Ascending aorta (tissue), 2 donors: Measurements from ENCODE around the gene FOXI2. TPM values are rescaled to one million over a fixed set of nuclear protein-coding genes. Genes with fewer than 3 reads are reported as not detected.

Experiments
- DNase-seq, 2 donors: peaks; one replicate each; pipeline ENCODE4 v3.0.0-alpha.2; 2019; ENCODE audit warnings: low spot score in 2 of 2
- H3K27ac ChIP-seq, 2 donors: fragments of 200-600 bp; sonication (generic); one replicate each; pipeline ENCODE4 v1.5.1; 2016 to 2017; ENCODE audit warnings: mild to moderate bottlenecking in 1 of 2
- H3K27me3 ChIP-seq: fragments of 200-600 bp; sonication (generic); one replicate; pipeline ENCODE4 v1.5.1; 2017
- H3K36me3 ChIP-seq, 2 donors: fragments of 200-600 bp; sonication (generic); one replicate each; pipeline ENCODE4 v1.5.1; 2016
- H3K4me1 ChIP-seq, 2 donors: fragments of 200-600 bp; sonication (generic); one replicate each; pipeline ENCODE4 v1.5.1; 2016 to 2017; ENCODE audit warnings: mild to moderate bottlenecking in 1 of 2
- H3K4me3 ChIP-seq, 2 donors: fragments of 200-600 bp; sonication (generic); one replicate each; pipeline ENCODE4 v1.5.1; 2016 to 2017; ENCODE audit warnings: mild to moderate bottlenecking in 1 of 2
- H3K9me3 ChIP-seq, 2 donors: fragments of 200-600 bp; sonication (generic); one replicate each; pipeline ENCODE4 v1.5.1; 2016
- CTCF ChIP-seq, 3 experiments: fragments of 200-600 bp in 2 of 3; fragments of 450-650 bp in 1 of 3; sonication (generic) in 2 of 3; IDR thresholded peaks; one replicate each; pipeline ENCODE4 v1.5.1; 2016 to 2019; ENCODE audit warnings: antibody characterized with exemption in 3 of 3, mild to moderate bottlenecking in 1 of 3, moderate library complexity in 1 of 3
- intact Hi-C: fragments of 100-400 bp; cut with DNase I; formaldehyde crosslinking; loops from one replicate; pipeline ENCODE4 v1.15.1; 2023
- total RNA-seq: library from RNA; depleted of rRNA; stranded (reverse); fragments of >200 nt; gene quantifications from one replicate; pipeline ENCODE4 v1.1.0, GENCODE V29; 2016

FOXI2 gene
- total RNA-seq, 1 donor from 2014 or later: not detected

- Histone ChIP-seq H3K4me1 (no peaks in the 10 kb centered on the region), H3K27ac (no peak overlapping the region), H3K27me3 (no peaks in the 10 kb centered on the region), H3K4me3 (no peak overlapping the region), H3K9me3 (no peaks in the 10 kb centered on the region), H3K36me3 (no peaks in the 10 kb centered on the region)
- no peak for DNase-seq
- no peak for TF ChIP-seq CTCF (IDR thresholded peaks at IDR 0.05)
- intact Hi-C loops: no loop called here
These were observed 8.0 kb downstream of the FOXI2 start for GRCh38 chr10:127744956-127745355.

- Histone ChIP-seq H3K4me3 (no peak overlapping the region), H3K27me3 (no peaks in the 10 kb centered on the region), H3K36me3 (no peaks in the 10 kb centered on the region), H3K9me3 (no peaks in the 10 kb centered on the region), H3K27ac (no peak overlapping the region), H3K4me1 (no peaks in the 10 kb centered on the region)
- no peak for TF ChIP-seq CTCF (IDR thresholded peaks at IDR 0.05)
- intact Hi-C loops: no loop called here
- no peak for DNase-seq
These were observed 8.9 kb downstream of the FOXI2 start for GRCh38 chr10:127745861-127746260.

GRCh38 chr10:127755753-127756152 is 18.8 kb downstream of the FOXI2 start:
- DNase-seq: no peak
- intact Hi-C loops: no loop called here
- H3K36me3 ChIP-seq: no peaks in the 10 kb centered on the region
- H3K27ac ChIP-seq: no peak overlapping the region
- H3K4me1 ChIP-seq: no peaks in the 10 kb centered on the region
- no peak overlapping the region for H3K4me3 ChIP-seq
- no peak for TF ChIP-seq CTCF (IDR thresholded peaks at IDR 0.05)
- H3K9me3 ChIP-seq: no peaks in the 10 kb centered on the region
- no peaks in the 10 kb centered on the region for H3K27me3 ChIP-seq

- H3K27me3 ChIP-seq: no peaks in the 10 kb centered on the region
- H3K4me1 ChIP-seq: no peaks in the 10 kb centered on the region
- no peak overlapping the region for H3K4me3 ChIP-seq
- intact Hi-C loops: no loop called here
- DNase-seq: no peak
- no peak overlapping the region for H3K27ac ChIP-seq
- no peaks in the 10 kb centered on the region for H3K9me3 ChIP-seq
- TF ChIP-seq CTCF (IDR thresholded peaks at IDR 0.05): no peak
- H3K36me3 ChIP-seq: no peaks in the 10 kb centered on the region
These were observed 19.3 kb downstream of the FOXI2 start for GRCh38 chr10:127756264-127756663.

GRCh38 chr10:127757033-127757432 is 20.0 kb downstream of the FOXI2 start:
- no peaks in the 10 kb centered on the region for H3K27me3 ChIP-seq
- intact Hi-C loops: no loop called here
- H3K27ac ChIP-seq: no peak overlapping the region
- H3K4me1 ChIP-seq: no peaks in the 10 kb centered on the region
- H3K4me3 ChIP-seq: no peak overlapping the region
- TF ChIP-seq CTCF (IDR thresholded peaks at IDR 0.05): no peak
- H3K36me3 ChIP-seq: no peaks in the 10 kb centered on the region
- no peak for DNase-seq
- no peaks in the 10 kb centered on the region for H3K9me3 ChIP-seq

GRCh38 chr10:127759276-127759675 is 22.3 kb downstream of the FOXI2 start:
- intact Hi-C loops: no loop called here
- no peaks in the 10 kb centered on the region for H3K4me1 ChIP-seq

More at GRCh38 chr10:127759276-127759675, 22.3 kb downstream of the FOXI2 start:
- H3K27ac ChIP-seq: no peak overlapping the region
- no peak for TF ChIP-seq CTCF (IDR thresholded peaks at IDR 0.05)
- H3K27me3 ChIP-seq: no peaks in the 10 kb centered on the region
- DNase-seq: no peak
- H3K36me3 ChIP-seq: no peaks in the 10 kb centered on the region
- H3K4me3 ChIP-seq: no peak overlapping the region
- no peaks in the 10 kb centered on the region for H3K9me3 ChIP-seq
